GM19438 (cell line): ENCODE results near the gene SMCO1.
"Not testable (repeated sequence)": the region's sequence is repeated elsewhere in the genome, so short reads cannot be mapped to it uniquely, and the experiment has no call there.

Experiments
- ATAC-seq: cut with Tn5 transposase; IDR thresholded peaks from one replicate; pipeline ENCODE4 v1.9.1; 2021; ENCODE audit warnings: low read depth; ENCODE audit not compliant: unreplicated experiment

The SMCO1 gene

DNA sequence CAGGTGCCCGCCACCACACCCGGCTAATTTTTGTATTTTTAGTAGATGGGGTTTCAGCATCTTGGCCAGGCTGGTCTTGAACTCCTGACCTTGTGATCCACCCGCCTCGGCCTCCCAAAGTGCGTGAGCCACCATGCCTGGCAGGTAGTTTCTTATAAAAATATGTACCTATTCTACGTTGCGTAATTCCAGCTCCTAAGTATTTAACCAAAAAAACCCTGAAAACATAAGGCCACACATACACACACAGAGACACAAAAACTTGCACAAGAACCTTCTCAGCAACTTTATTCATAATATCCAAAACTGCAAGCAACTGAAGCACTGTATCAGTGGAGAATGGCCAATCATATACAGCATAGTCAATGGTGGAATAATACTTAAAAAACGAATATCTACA, 16.8 kb downstream of the SMCO1 start:
- ATAC-seq = no peak

DNA sequence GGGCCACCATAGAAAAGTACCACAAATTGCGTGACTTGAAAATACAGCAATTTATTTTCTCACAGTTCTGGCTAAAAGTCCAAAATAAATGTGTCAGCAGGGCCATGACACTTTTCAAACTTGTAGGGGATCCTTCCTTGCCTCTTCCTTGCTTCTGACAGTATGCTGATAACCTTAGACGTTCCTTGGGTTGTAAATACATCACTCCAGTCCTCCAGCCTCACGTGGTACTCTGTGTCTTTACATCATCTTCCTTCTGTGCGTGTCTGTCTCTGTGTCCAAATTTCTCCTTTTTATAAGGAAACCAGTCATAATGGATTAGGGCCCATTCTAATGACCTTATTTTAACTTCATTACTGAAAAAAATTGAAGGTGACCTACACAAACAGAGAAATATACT, 19.0 kb downstream of the SMCO1 start:
- no peak for ATAC-seq

DNA sequence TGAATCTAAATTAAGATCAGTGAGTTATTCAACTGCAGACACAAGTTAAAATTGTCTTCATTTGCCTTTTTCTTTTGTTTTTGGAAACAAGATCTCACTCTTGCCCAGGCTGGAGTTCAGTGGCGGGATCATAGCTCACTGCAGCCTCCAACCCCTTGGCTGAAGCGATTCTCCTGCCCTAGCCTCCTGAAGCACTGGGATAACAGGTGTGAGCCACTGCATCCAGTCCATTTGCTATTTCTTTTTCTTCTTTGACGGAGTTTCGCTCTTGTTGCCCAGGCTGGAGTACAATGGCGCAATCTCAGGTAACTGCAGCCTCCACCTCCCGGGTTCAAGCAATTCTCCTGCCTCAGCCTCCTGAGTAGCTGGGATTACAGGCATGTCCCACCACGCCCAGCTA, 21.9 kb downstream of the SMCO1 start:
- ATAC-seq = no peak

DNA sequence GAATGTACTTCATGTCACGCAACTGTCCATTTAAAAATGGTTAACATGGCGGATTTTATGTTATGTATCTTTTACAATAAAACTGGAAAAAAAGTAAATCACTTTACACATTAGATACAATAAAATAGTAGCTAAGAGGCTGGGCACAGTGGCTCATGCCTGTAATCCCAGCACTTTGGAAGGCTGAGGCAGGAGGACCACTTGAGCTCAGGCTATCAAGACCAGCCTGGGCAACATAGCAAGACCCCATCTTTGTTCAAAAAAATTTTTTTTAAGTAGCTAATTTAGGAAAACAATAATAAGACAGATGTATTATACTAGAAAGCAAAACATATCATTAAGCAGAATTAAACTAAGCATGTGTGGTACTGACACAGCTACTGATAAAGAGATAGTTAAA, 23.1 kb downstream of the SMCO1 start:
- ATAC-seq = no peak

DNA sequence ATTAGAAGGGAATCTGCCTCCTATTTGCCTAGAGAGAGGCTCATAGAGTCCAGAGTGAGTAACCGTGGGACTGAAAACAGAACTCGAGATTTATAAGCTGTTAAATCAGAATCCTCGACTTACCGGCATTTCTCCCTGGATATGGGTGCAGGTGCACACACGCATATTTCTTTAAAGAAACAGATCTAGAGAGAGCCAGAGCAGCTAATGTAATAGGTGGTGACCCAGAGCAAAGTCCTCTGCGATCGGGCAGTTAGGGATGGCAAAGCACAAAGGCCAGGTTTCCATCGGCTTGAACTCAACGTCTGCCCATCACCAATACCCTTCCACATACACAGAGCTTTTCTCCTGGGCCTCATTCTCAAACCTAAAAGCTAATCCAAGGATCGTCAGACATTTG, 25.4 kb downstream of the SMCO1 start:
- no peak for ATAC-seq

DNA sequence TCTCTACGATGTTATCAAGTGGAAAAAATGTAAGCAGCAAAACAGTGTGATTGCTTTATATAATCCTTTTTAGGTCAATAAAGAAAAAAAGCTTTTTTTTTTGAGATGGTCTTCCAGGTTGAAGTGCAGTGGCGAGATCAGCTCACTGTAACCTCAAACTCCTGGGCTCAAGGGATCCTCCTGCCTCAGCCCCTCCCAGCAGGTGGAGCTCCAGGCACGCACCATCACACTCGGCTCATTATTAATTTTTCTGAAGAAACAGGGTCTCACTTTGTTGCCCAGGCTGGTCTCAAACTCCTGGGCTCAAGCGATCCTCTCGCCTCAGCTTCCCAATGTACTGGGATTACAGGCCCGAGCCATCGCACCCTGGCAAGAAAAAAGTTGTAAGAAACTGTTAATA, 28.9 kb downstream of the SMCO1 start:
- no peak for ATAC-seq

DNA sequence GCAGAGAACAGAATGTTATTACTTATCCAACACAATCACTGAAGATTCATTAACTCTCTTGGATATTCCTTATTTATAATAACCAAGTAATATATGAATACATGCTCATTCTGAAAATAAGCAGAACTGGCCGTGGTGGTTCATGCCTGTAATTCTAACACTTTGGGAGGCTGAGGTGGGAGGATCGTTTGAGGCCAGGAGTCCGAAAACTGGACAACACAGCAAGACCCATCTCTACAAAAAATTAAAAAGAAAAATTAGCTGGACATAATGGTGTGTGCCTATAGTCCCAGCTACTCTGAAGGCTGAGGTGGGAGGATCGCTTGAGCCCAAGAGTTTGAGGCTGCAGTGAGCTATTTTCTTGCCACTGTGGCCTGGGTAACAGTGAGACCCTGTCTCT, 37.5 kb downstream of the SMCO1 start:
- no peak for ATAC-seq

DNA sequence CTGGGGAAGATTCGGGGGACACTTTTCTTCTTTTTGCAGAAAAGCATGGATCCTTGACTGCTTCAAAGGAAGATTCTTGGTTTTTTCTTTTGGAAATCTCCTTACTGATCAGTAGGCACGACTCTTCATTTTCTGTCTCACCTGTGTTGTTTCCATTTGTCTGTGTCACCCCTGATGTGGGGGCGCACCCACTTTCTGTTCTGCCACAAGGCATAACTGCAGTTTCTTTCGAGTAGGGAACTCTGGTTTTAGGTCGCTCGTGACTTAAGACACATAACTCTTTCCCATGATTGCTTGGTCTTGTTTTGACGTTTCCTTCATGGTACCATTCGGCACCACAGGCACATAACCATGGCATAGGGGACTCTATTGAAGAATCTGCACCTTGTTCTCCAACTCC, 42.9 kb downstream of the SMCO1 start:
- ATAC-seq = no peak

DNA sequence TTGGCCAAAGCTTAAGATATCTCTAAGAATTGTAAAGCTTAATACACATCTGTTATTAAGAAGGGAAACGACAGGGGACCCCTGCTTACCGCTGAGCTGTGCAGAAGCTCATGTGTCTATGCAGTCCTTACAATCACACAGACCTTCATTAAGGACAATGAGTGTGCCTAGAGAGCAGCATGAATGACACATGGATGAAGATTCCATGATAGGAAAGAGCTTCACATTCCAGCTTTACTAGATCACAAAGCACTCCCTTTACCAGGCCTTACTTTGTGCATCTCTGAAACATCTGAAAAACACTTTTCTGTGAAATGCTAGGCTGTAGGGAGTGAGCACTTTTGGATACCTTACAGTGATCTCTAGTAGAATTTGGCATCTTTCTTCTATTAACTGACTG, 43.6 kb downstream of the SMCO1 start:
- no peak for ATAC-seq

DNA sequence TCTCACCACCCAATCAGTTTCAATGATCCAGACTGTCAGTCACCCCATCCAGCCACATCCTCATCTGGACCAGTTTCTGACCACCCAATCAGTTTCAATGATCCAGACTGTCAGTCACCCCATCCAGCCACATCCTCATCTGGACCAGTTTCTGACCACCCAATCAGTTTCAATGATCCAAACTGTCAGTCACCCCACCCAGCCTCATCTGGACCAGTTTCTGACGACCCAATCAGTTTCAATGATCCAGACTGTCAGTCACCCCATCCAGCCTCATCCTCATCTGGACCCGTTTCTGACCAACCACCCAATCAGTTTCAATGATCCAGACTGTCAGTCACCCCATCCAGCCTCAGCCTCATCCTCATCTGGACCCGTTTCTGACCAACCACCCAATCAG, 45.0 kb downstream of the SMCO1 start:
- not testable (repeated sequence) for ATAC-seq

DNA sequence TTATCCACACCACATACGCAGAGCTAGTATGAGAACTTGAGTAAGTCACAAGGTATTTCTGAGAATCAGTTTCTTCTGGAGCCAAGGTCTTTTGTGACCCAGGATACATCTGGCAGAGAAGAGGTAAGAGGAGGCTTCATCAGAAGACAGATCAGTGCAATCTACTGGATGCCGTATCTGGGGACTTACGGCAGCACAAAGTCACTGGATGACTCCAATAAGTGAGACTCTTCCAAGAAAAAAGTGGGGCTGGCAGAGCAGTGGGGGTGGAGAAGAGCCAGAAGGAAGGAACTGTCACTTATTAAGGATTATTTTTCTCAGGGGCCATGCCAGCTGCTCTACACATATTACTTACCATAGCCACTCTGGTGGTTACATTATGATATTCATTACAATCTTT, 51.3 kb downstream of the SMCO1 start:
- ATAC-seq = no peak

DNA sequence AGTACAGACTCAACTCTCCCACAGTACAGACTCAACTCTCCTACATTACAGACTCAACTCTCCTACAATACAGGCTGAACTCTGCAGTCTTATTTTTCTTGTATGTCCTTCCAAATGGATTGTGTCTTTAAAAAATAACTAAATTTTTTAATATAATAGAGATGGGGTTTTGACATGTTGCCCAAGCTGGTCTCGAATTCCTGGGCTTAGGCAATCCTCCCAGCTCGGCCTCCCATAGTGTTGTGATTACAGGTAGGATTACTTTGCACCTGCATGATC, 51.7 kb downstream of the SMCO1 start:
- ATAC-seq = no peak

DNA sequence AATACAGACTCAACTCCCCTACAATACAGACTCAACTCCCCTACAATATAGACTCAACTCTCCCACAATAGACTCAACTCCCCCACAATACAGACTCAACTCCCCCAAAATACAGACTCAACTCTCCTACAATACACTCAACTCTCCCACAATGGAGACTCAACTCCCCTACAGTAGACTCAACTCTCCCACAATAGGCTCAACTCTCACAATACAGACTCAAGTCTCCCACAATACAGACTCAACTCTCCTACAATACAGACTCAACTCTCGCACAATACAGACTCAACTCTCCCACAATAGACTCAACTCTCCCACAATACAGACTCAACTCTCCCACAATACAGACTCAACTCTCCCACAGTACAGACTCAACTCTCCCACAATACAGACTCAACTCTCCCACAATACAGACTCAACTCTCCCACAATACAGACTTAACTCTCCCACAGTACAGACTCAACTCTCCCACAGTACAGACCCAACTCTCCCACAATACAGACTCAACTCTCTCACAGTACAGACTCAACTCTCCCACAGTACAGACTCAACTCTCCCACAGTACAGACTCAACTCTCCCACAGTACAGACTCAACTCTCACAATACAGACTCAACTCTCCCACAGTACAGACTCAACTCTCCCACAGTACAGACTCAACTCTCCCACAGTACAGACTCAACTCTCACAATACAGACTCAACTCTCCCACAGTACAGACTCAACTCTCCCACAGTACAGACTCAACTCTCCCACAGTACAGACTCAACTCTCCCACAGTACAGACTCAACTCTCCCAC, 52.3 kb downstream of the SMCO1 start:
- ATAC-seq = not testable (repeated sequence)

DNA sequence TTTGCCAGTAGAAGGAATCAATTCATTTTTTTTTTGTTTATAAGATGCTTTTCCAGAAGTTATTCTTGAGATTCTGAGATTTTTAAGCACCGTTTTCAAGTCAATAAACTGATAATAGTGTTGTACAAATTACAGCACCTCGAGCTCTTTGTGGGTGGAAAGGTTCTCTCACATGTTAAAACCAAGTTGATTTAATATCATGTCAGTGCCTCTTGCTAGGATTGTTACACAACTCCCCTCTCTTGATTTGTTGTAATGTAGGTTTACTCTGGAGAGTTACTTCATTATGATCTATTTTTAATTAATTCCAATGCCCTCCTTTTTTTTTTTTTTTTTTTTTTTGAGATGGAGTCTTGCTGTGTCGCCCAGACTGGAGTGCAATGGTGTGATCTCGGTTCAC, 57.1 kb downstream of the SMCO1 start:
- no peak for ATAC-seq

DNA sequence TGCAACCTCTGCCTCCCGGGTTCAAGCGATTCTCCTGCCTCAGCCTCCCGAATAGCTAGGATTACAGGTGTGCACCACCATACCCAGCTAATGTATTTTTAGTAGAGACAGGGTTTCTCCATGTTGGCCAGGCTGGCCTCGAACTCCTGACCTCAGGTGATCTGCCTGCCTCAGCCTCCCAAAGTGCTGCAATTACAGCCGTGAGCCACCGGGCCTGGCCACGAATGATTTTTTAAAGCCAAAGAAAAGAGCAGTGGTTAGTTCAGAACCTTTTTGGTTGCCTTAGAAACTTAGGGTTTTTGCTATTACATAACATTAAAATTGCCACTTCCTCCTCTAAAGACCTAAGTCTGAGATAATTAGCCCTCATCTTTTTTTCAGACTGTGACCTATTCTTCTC, 57.7 kb downstream of the SMCO1 start:
- ATAC-seq = not testable (repeated sequence)
